ENCODE results near the gene EID3. TPM values are rescaled to one million over a fixed set of nuclear protein-coding genes. Genes with fewer than 3 reads are reported as not detected.

Gene EID3
- total and polyA plus RNA-seq, 9 of the 15 experiments (the other 6 are each of a cell fraction or from before 2014, with no cell fraction given) = 0.07 to 3.5 (median 0.42) TPM

- TF ChIP-seq MYNN (IDR thresholded peaks at IDR 0.05) (peak; percentile 68; the same call in 1 of the 2 replicates), MYNN (CRISPR knock-in tag; IDR thresholded peaks at IDR 0.05) (no peak), ZBTB7A (IDR thresholded peaks at IDR 0.05; ENCODE audit: borderline replicate concordance, control insufficient read depth, low read depth, low read length) (no peak; the same call in 1 of the 2 replicates), ZNF639 (CRISPR knock-in tag; conservative IDR thresholded peaks at IDR 0.05 in 1 of 2, IDR thresholded peaks at IDR 0.05 in 1 of 2) (no peak), KDM4B (IDR thresholded peaks at IDR 0.05; ENCODE audit: borderline replicate concordance in 2 of 2, low read depth in 1 of 2) (no peak), PHB (CRISPR knock-in tag; IDR thresholded peaks at IDR 0.05) (no peak), ZSCAN29 (IDR thresholded peaks at IDR 0.05) (no peak), ZNF175 (CRISPR knock-in tag; IDR thresholded peaks at IDR 0.05; ENCODE audit: low read depth) (no peak), BRD4 (IDR thresholded peaks at IDR 0.05) (no peak), ZFP1 (CRISPR knock-in tag; IDR thresholded peaks at IDR 0.05) (no peak), EP300 (IDR thresholded peaks at IDR 0.05; ENCODE audit: low read length) (peak; percentile 59), ARID3A (IDR thresholded peaks at IDR 0.05; ENCODE audit: borderline replicate concordance, low read depth, low read length) (no peak), FOXO4 (CRISPR knock-in tag; IDR thresholded peaks at IDR 0.05) (no peak), BACH1 (tag; IDR thresholded peaks at IDR 0.05) (peak; percentile 74), SMARCB1 (IDR thresholded peaks at IDR 0.05; ENCODE audit: insufficient read length, low read depth) (peak; percentile 70), MYBL2 (IDR thresholded peaks at IDR 0.05; ENCODE audit: low read depth) (no peak), MYBL2 (CRISPR knock-in tag; IDR thresholded peaks at IDR 0.05; ENCODE audit: borderline replicate concordance) (no peak), CHCHD3 (CRISPR knock-in tag; IDR thresholded peaks at IDR 0.05) (no peak), EGR1 (conservative IDR thresholded peaks at IDR 0.05) (peak; percentile 65), SMC3 (conservative IDR thresholded peaks at IDR 0.05; ENCODE audit: insufficient read depth, low read depth, low read length) (no peak), GATAD2A (IDR thresholded peaks at IDR 0.05) (no peak), U2AF1 (optimal IDR thresholded peaks at IDR 0.05; ENCODE audit: low read depth, low read length) (no peak), ZNF41 (CRISPR knock-in tag; conservative IDR thresholded peaks at IDR 0.05) (no peak)
- TF ChIP-seq, protein P1, sequence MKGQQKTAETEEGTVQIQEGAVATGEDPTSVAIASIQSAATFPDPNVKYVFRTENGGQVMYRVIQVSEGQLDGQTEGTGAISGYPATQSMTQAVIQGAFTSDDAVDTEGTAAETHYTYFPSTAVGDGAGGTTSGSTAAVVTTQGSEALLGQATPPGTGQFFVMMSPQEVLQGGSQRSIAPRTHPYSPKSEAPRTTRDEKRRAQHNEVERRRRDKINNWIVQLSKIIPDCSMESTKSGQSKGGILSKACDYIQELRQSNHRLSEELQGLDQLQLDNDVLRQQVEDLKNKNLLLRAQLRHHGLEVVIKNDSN (CRISPR knock-in tag; IDR thresholded peaks at IDR 0.05) = peak; percentile 77
Measured at GRCh38 chr12:104288635-104289274, 14.8 kb upstream of the EID3 start (continued).
